HG02852 (cell line): ENCODE data around the gene BRD3OS.

Experiments used
- ATAC-seq: cut with Tn5 transposase; IDR thresholded peaks from one replicate; pipeline ENCODE4 v1.9.1; 2021; ENCODE audit warnings: mild to moderate bottlenecking, moderate library complexity; ENCODE audit not compliant: unreplicated experiment

Gene BRD3OS

DNA sequence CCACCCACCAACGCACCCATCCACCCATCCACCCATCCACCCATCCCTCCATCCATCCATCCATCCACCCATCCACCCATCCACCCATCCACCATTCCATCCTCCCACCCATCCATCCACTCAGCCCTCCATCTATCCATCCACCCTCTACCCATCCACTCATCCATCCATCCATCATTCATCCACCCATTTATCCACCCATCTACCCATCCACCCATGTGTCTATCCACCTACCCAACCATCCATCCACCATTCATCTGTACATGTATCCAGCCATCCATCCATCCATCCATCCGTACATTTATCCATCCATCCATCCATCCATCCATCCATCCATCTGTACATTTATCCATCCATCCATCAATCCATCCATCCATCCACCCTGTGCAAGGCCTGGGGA lies 22.0 kb upstream of the BRD3OS start:
- no peak for ATAC-seq

DNA sequence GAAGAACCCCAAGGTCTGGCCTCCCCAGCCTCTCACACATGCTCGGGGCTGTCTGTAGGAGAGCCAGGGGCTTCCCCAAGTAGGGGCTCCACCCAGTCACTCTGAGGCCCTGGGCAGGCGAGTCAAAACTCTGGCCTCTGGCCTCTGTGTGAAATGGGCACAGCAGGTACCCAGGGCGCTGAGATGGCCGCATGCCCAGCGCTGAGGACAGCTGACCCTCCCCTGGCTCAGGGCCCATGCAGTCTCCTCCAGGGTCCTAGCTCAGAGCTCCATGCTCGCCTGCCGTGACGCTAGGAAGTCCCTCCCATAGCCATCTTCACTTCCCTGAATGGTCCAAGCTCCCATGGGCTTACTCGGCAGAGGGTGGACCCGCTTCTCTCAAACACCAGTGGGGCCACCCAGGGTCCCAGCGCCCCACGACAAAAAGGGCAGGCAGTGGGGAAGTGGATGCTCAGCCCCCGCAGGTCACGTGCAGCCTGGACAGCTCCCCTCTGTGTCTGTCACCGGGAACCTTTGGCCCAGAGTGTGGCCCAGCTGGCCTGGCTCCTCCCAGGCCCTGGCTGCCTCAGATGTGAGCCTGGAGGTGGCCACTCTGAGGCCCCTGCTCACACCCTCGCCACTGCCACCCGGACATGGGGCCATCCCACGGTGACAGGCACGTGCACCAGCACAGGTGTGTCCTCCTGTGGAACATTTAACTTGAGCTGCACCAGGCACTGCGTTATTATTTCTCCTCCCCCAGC lies 21.0 kb upstream of the BRD3OS start:
- no peak for ATAC-seq

DNA sequence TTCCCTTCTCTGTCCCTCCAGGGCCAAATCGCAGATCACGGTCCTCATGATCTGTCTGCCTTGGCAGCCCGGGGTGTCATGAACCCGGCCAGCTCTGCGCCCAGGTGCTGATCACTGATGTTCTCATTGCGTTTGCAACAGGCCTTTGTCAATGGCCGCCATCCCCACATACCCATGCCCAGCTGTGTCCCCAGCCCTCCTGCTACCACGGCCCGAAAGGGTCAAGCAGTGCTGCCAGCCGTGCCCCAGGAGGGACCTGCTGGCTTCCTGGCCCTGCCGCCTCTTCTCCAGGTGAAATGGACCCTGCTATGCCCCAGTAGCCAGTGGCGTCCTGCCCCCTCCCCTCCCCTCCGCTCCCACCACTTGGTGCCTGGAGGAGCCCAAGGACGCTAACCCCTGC lies 20.4 kb upstream of the BRD3OS start:
- no peak for ATAC-seq

DNA sequence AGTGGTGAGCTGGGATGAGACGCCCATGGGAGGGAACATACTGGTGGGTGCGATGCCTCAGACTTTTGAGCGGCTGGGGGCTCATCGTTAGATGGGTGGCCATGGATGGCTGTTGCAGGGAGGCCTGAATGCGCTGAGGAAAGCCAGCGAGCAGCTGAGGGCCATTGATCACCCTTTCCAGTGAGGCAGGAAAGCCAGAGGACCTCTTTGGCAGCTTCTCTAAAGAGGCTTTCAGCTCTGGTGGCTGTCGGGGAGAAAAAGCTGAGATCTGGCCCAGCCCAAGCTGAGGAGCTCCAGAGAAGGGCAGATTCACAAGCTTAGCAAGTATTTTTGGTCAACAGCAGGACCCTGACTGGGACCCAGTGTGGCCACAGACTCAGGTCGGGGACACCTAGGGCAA lies 19.9 kb upstream of the BRD3OS start:
- no peak for ATAC-seq

DNA sequence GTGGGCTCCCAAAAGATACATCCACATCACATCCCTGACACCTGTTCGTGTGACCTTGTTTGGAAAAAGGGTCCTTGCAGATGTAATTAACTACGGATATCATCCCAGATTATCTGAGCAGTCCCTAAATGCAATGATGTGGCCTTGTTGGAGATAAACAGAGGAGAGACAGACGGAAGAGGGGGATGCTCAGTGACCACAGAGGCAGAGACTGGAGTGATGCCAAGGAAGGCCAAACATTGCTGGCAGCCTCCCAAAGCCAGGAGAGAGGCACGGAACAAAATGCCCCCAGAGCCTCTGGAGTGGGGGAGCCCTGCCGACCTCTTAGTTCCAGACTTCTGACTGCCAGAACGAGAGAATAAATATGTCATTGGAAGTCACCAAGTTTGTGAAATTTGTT lies 18.1 kb upstream of the BRD3OS start:
- no peak for ATAC-seq

DNA sequence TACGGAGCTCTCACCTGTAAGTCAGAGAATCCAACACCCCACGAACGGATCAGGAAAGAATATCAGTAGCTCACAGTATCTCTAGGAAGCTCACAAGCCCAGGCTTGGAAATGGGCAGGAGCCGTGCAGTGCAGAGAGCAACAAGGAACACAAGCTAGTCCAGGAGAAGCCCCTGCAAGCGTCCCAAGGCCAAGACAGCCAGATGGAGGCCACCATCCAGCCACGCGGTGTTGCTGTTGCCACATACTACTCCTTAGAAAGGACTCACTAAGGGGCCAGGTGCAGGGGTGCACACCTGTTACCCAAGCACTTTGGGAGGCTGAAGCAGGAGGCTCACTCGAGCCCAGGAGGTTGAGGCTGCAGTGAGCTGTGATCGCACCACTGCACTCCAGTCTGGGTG lies 17.7 kb upstream of the BRD3OS start:
- no peak for ATAC-seq

DNA sequence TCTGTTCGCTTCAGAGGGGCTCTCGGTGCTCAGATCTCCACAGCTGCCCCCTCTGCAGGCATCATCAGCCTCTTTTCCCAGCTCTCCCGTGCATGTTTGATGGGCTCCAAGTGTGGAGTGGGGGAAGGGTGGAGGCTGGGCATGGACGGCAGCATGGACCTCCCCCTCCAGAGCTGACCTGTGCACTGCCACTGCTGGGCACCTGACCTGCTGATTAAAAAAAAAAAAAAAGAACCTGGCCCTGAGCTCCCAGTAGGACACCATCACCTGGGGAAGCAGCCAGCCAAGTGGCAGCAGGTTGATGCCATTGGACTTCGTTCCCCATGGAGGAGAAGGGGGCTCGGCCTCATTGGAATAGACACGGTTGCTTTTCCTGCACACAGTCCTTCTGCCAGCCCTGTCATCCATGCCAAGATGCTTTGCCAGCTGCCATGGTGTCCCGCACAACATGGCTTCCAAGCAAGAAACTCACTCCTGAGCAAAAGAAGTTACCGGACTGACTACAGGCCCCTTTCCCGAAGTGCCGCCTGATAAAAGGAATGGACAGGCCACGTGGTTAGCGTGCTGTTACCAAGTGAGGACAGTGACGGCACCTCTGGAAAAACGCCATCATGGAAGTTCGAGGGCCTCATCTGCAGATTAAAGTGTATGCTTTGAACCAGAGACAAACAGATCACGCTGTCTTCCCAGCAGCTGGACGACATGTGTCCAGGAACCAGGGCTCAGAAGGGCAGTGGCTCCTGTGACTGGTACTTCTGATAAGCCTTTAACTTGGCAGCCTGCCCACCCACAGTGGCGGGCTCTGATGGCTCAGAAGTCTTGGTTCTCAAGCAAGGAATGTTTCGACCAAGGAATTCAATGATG lies 14.7 kb upstream of the BRD3OS start:
- no peak for ATAC-seq

DNA sequence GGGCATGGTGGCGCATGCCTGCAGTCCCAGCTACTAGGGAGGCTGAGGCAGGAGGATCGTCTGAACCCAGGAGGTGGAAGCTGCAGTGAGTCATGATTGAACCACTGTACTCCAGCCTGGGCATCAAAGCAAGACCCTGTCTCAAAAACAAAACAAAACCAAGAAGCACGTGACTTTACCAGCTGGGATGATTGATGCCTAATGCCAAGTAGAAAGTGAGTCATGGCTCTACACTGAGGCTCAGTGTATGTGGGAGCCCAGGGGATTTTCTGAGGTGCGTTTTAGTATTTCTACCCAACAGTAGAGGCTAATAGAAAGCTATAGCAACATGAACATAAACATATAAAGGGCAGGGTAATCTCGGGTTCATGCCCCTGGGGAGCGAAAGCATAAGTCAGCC lies 13.9 kb upstream of the BRD3OS start:
- ATAC-seq, result no peak

DNA sequence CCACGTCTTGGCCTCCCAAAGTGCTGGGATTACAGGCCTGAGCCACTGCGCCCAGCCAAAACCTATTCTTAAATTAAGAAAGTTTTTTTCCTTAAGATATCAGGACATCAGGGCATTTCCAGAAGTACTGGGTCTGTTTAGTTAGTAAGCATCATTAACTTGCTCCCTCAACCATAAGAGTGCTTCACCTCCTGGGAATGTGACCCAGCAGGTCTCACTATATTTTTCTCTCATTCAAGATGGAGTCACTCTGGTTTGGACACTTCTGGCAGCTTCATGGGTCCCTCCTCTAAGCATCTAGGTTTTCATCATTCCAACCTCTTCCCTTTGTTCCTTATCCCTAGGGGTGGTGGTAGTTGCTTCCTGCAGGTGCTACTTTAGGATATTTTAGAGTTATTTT lies 10.3 kb upstream of the BRD3OS start:
- ATAC-seq, result no peak

DNA sequence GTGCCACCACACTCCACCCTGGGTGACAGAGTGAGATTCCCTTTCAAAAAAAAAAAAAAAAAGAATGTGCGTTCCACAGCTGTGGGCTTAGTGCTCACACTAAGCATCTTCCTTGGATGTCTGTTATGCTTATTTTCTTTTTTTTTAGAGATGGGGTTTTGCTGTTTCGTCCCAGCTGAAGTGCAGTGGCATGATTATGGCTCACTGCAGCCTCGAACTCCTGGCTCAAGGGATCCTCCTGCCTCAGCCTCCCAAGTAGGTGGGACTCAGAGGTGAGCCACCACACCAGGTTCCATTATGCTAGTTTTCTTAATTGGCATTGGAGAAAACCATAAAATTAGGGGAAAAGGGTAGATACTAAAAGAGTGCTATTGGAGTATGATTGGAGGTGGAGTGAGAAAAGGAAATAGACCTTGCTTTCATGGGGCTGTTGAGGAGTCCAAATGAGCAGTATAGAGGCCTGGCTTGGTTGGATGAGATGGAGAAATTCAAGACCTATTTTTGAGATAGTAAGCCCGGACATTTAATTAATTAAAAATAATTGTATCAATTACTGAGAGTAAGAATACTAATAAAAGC lies 978 bp upstream of the BRD3OS start:
- ATAC-seq, result no peak

DNA sequence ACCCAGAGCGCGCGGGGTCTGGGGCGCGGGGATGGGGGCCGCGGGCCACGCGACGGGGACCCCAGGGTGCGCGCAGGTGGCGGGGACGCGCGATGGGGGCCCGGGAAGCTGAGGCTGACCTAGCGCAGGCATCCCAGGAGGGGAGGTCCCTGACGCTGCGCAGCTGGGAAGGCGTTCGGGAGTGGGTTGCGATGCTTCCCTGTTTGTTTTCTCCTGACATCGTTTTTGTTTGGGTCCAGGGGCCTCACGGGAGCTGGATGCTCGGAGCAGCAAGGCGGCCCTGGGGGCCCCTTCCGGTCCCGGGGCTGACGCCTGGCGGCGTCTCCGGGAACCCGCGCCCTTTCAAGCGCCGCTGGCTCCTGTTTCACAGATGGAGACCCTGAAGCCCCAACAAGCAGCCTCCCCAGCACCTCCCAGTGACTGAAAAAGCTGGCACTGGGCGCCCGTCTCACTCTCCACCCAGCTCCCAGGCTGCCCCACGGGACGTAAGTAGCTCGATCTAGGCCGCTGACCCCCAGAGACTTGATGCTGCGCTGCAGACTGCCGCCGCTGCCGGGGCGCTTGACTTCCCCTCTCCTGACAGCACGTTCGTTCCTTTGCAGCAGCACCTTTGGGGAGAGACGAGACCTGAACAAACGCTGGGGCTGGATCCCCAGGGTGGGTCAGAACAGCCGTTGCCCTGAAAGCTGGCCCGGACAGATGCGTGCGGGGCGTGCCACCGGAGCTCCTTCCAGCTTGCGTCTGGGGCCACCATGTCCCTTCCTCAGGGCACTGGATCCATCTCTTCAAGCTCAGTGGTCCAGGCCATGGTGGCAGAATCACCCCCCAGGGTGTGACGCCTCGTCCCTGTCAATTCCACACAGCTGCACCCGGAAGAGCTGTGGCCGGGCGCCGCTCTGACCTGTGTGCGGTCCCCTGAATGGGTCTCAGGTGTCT lies 593 bp downstream of the BRD3OS start:
- ATAC-seq, result peak; percentile 40

DNA sequence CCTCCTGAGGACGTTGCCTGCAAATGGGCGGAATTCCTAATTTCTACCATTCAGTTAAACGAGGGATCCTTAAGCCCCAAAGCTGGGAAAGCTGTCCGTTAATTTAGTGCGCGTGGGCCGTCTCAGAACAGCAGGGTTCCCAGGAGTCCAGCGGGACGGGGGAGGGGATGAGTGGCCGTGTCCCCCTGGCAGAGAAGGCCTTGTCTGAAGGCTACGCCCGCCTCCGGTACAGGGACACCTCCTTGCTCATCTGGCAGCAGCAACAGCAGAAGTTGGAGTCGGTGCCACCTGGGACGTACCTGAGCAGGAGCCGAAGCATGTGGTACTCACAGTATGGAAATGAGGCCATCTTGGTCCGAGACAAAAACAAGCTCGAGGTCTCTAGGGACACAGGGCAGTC lies 1.3 kb downstream of the BRD3OS start:
- ATAC-seq, result no peak

DNA sequence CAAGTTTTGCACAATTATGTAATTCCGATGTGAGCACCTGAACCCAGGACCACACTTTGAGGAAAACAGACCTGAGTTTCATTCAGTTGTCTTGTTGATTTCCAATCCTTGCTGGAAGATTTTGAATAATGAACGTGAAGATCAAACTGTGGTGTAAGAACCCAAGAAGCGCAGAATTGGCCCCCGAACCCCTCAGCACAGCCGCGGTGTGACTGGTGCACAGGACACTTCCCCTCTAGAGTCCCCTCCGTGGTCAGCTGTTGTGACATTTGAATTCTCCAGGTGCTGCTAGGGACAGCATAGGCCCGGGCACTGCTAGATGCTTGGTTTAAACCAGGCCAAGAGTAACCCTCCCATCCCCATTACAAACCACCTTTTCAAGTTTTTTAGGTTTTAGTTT lies 1.7 kb downstream of the BRD3OS start:
- ATAC-seq, result no peak

DNA sequence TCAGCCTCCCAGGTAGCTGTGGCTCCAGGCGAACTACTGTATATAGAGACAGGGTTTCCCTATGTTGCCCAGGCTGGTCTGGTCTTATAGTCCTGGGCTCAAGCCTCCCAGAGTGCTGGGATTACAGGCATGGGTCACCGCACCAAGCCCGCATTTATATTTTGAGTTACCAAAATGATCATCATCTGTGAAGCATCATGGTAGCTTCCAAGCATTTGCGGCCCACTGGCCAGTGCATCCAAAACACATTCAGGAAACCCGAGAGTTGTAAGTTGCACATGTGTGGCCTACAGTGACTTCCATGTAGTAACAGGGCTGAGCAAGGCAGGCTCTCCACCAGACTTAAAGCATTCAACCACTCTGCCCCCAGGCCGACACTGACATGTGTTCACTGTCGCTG lies 2.3 kb downstream of the BRD3OS start:
- ATAC-seq, result no peak

DNA sequence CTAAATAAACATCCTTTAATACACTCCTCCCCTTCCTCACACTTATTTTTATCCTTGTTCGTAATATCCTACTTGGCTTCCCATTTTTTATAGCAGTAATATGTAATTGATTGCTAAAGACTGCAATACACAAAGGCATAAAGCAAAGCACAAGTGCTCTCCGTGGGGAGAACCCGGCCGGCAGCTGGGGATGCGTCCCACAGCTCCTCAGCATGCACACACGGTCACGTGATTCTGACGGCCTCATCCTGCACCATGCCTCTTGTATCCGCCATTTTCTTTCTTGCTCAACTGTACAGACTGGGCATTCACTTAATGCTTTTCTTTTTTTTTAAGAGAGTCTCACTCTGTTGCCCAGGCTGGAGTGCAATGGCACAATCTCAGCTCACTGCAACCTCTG lies 2.8 kb downstream of the BRD3OS start:
- ATAC-seq, result no peak

DNA sequence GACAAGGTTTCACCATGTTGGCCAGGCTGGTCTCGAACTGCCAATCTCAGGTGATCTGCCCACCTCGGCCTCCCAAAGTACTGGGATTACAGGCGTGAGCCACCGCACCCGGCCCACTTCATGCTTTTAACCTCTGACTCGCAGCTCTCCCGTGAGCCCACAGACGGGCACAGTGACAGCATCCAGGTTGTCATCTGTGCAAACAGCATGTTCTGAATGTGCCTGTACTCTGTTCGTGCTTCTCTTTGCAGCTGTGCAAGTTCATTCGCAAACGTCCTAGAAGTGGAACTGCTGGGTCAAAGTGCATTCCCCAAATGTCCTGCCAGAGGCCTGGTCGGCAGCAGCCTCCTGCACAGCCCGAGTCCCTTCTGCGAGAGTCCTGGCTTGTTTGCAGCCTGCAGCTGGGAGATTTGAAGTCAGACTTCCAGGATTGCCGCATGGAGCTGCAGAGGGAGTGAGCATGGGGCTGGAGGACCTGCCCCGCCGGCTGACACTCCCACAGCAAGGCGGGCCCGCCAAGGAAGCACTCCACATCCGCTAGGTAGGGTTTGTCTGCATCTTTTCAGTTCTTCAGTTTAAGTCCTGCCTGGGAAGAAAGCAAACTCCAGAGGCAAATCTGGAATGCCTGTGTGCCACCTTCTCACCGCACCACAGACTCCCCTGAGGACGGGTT lies 3.4 kb downstream of the BRD3OS start:
- no peak for ATAC-seq

DNA sequence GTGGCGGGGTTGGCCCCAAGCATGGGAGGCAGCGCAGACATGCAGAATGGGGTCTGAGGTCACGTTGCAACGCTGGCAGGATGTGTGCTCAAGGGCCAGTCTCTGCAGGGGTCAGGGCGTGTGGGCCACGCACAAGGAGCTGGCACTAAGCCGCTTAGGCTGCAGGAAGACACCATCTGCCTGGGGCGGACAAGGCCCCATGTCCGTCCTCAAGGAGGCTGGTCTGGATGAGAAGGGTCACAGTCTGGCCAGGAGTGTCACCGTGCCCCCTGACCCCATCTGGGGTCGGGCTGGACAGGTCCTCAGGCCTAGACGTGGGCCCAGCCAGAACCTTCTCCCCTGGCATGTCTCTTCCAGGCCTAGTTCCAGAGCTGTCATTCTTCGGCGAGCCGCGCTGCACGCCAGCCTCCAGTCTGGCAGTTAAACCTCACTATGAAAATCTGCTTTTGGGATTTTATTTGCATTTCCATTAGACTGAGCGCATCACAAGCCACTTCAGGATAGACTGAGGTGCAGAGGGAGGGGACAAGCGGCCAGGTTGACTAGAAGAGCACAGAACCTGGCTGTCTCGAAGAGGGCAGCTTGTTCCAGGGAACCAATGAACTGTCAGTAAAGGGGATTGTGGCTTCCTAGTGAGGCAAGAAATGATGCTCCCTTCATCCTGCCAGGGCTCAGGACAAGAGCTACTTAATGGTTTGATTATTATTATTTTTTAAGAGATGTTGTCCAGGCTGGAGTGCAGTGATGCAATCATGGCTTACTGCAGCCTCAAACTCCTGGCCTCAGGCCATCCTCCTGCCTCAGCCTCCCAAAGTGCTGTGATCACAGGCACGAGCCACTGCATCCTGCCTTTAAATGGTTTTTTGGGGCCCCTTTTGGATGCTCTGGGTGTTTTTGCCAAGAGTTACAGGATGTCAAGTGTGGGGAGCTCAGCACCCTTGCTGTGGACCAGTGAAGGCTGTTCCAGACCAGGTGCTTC lies 4.3 kb downstream of the BRD3OS start:
- no peak for ATAC-seq

DNA sequence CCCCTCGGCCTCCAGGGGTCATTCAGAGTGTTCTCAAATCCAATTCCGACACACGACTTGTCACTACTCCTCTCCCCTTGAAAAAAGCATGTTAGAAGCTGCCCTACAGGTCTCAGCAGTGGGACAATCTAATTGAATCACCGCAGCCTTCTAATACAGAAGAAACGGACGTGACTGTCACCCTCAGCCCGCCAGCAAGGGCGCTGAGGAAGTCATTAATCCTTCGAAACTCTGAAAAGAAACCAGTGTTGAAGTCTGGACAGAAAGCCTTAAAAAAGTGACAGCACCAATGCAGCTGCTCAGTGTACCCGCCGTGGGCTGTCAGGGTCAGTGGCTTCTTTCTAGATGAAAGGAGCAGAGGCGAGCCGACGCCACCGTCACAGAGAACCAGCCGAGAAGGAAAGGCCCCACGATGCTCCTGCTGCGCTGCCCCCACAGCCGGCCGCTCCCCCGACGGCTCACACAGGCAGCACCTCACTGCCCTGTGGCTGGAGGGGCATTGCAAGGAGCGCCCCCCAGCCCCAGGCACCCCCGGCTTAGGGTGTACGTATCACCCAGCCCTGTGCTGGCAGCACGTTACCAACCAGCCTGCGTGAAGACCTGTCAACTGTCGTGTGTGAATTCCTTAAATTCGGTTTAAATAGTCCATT lies 5.7 kb downstream of the BRD3OS start:
- ATAC-seq, result no peak

DNA sequence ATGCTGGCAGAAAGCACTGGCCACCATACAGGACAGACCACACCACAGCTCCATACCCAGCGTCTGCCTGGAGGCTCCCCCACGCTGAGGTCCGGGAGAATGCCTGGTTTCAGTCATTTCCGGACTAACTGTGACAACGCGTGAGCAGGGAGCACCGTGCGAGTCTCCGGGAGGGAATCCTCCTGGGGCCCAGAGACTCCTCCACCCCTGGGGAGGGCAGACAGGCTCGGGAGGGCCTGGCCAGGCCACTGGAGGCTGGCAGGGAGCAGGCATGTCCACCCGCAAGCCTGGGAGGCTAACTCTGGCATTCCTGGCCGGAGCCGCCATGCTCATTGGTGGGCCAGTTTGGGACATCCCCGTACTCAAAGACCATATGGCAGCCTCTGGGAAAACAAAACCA lies 6.5 kb downstream of the BRD3OS start:
- ATAC-seq, result no peak
